Measurements from ENCODE around the gene CAMTA1. TPM values are rescaled to one million over a fixed set of nuclear protein-coding genes. Genes with fewer than 3 reads are reported as not detected.
"Not testable (repeated sequence)": the region's sequence is repeated elsewhere in the genome, so short reads cannot be mapped to it uniquely, and the experiment has no call there.

Gene CAMTA1
- total RNA-seq, 1 experiment from 2014 or later: 50.3 TPM

- Mint-ChIP-seq H3K9me3 (ENCODE audit: low read depth, unreplicated experiment) (no peaks in the 10 kb centered on the region), H3K36me3 (ENCODE audit: insufficient read depth, unreplicated experiment) (no peaks in the 10 kb centered on the region), H3K27me3 (ENCODE audit: unreplicated experiment) (peaks cover 17% of the 10 kb centered on the region), H3K4me3 (ENCODE audit: low read depth, unreplicated experiment) (no peak overlapping the region), H3K4me1 (ENCODE audit: low read depth, unreplicated experiment) (no peaks in the 10 kb centered on the region), H3K27ac (ENCODE audit: unreplicated experiment) (no peak overlapping the region)
- no TSS peak for BruUV-seq (replicated peaks)
- intact Hi-C loops (cut with micrococcal nuclease; ENCODE audit: unreplicated experiment): no loop called here
- DNase-seq: no peak
- no peak for TF ChIP-seq CTCF (IDR thresholded peaks at IDR 0.05; ENCODE audit: unreplicated experiment)
- CTCF ChIA-PET: interaction anchor here (0.6 kb wide), 1 partner anchor 17 kb away, joined by 3 read pairs; no protein-coding TSS in a partner anchor
Observed at GRCh38 chr1:7145947-7146346, 360.7 kb downstream of the CAMTA1 start.

GRCh38 chr1:7146710-7147109 is 361.5 kb downstream of the CAMTA1 start:
- DNase-seq: no peak
- CTCF ChIA-PET: no interaction called here
- no peak for TF ChIP-seq CTCF (IDR thresholded peaks at IDR 0.05; ENCODE audit: unreplicated experiment)
- Mint-ChIP-seq H3K27ac (ENCODE audit: unreplicated experiment) (no peak overlapping the region), H3K4me1 (ENCODE audit: low read depth, unreplicated experiment) (no peaks in the 10 kb centered on the region), H3K4me3 (ENCODE audit: low read depth, unreplicated experiment) (no peak overlapping the region), H3K27me3 (ENCODE audit: unreplicated experiment) (peaks cover 13% of the 10 kb centered on the region), H3K36me3 (ENCODE audit: insufficient read depth, unreplicated experiment) (no peaks in the 10 kb centered on the region), H3K9me3 (ENCODE audit: low read depth, unreplicated experiment) (no peaks in the 10 kb centered on the region)
- intact Hi-C loops (cut with micrococcal nuclease; ENCODE audit: unreplicated experiment): no loop called here
- no TSS peak for BruUV-seq (replicated peaks)

GRCh38 chr1:7147581-7148282 is 362.5 kb downstream of the CAMTA1 start:
- H3K4me1 Mint-ChIP-seq (ENCODE audit: low read depth, unreplicated experiment); H3K27me3 Mint-ChIP-seq (ENCODE audit: unreplicated experiment); intact Hi-C loops (cut with micrococcal nuclease; ENCODE audit: unreplicated experiment); BruUV-seq (replicated peaks); DNase-seq; H3K27ac Mint-ChIP-seq (ENCODE audit: unreplicated experiment); H3K9me3 Mint-ChIP-seq (ENCODE audit: low read depth, unreplicated experiment); H3K4me3 Mint-ChIP-seq (ENCODE audit: low read depth, unreplicated experiment); H3K36me3 Mint-ChIP-seq (ENCODE audit: insufficient read depth, unreplicated experiment); CTCF ChIA-PET: not testable (repeated sequence)

GRCh38 chr1:7149080-7149838 is 364.0 kb downstream of the CAMTA1 start:
- no peak for TF ChIP-seq CTCF (IDR thresholded peaks at IDR 0.05; ENCODE audit: unreplicated experiment)
- no peak overlapping the region for H3K4me3 Mint-ChIP-seq (ENCODE audit: low read depth, unreplicated experiment)
- peak; percentile 31 for DNase-seq
- no peaks in the 10 kb centered on the region for H3K4me1 Mint-ChIP-seq (ENCODE audit: low read depth, unreplicated experiment)
- H3K27ac Mint-ChIP-seq (ENCODE audit: unreplicated experiment): no peak overlapping the region
- intact Hi-C loops (cut with micrococcal nuclease; ENCODE audit: unreplicated experiment): no loop called here
- BruUV-seq (replicated peaks): no TSS peak
- no peaks in the 10 kb centered on the region for H3K36me3 Mint-ChIP-seq (ENCODE audit: insufficient read depth, unreplicated experiment)
- no peaks in the 10 kb centered on the region for H3K9me3 Mint-ChIP-seq (ENCODE audit: low read depth, unreplicated experiment)
- CTCF ChIA-PET: interaction anchor here (1.1 kb wide), 1 partner anchor 31 kb away, joined by 3 read pairs; no protein-coding TSS in a partner anchor
- H3K27me3 Mint-ChIP-seq (ENCODE audit: unreplicated experiment): peaks cover 19% of the 10 kb centered on the region
